Esophagus muscularis mucosa (tissue), 4 donors: Measurements from ENCODE around the gene ARSA.

ENCODE experiments used
- EP300 ChIP-seq: sonication (generic); formaldehyde crosslinking; IDR thresholded peaks from one replicate; pipeline ENCODE4 v1.6.1; 2017; ENCODE audit warnings: antibody characterized with exemption
- POLR2A ChIP-seq: fragments of 450-650 bp; IDR thresholded peaks from one replicate; pipeline ENCODE4 v1.6.1; 2017; ENCODE audit warnings: antibody characterized with exemption, moderate library complexity, mild to moderate bottlenecking, low read depth
- POLR2AphosphoS5 ChIP-seq, 2 donors: sonication (generic); formaldehyde crosslinking; IDR thresholded peaks; one replicate each; pipeline ENCODE4 v1.6.1; 2017; ENCODE audit warnings: antibody characterized with exemption in 2 of 2
- TF ChIP-seq, protein P1 (sequence below), 3 experiments: fragments of 200-600 bp in 2 of 3; fragments of 450-650 bp in 1 of 3; sonication (generic) in 2 of 3; IDR thresholded peaks; one replicate each; pipeline ENCODE4 v1.5.1; 2017 to 2019; ENCODE audit warnings: antibody characterized with exemption in 3 of 3, mild to moderate bottlenecking in 2 of 3, moderate library complexity in 1 of 3

DNA sequence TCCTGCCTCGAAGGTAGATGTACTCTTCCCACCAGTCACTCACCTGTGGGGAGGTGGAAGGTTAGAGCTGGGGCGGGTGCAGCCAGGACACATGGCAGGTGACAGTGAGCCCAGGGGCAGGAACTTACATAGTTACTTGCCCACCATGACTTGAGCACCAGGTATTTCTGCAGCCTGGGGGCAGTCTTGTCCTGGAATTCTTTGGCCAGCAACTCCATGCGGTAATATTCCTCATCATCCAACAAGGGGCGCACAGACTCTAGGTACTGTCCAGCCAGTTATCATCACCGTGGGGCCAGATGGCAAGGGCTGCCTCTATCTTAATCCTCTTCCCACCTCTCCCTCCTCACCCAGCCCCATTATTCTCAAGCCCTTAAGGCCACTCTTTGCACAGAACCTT, 51.9 kb downstream of the ARSA start:
- TF ChIP-seq, protein P1, sequence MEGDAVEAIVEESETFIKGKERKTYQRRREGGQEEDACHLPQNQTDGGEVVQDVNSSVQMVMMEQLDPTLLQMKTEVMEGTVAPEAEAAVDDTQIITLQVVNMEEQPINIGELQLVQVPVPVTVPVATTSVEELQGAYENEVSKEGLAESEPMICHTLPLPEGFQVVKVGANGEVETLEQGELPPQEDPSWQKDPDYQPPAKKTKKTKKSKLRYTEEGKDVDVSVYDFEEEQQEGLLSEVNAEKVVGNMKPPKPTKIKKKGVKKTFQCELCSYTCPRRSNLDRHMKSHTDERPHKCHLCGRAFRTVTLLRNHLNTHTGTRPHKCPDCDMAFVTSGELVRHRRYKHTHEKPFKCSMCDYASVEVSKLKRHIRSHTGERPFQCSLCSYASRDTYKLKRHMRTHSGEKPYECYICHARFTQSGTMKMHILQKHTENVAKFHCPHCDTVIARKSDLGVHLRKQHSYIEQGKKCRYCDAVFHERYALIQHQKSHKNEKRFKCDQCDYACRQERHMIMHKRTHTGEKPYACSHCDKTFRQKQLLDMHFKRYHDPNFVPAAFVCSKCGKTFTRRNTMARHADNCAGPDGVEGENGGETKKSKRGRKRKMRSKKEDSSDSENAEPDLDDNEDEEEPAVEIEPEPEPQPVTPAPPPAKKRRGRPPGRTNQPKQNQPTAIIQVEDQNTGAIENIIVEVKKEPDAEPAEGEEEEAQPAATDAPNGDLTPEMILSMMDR (IDR thresholded peaks at IDR 0.05), result peak in 1 of 3 experiments; percentile 9
- no peak for TF ChIP-seq POLR2A
- TF ChIP-seq EP300, result no peak
- TF ChIP-seq POLR2AphosphoS5 (IDR thresholded peaks at IDR 0.05), result no peak
